Mammary epithelial cell (primary cell): ENCODE data around the gene ARSB.

Experiments
- EZH2 ChIP-seq: IDR thresholded peaks from 2 replicates; pipeline ENCODE4 v1.6.1; 2012; ENCODE audit warnings: low read length, inconsistent platforms, borderline replicate concordance
- TF ChIP-seq, protein P1 (sequence below), 2 donors: IDR thresholded peaks in 1 of 2; conservative IDR thresholded peaks in 1 of 2; 2 replicates each; pipeline ENCODE4 v1.5.1; 2011 to 2012; ENCODE audit warnings: inconsistent platforms in 2 of 2, low read length in 2 of 2, mild to moderate bottlenecking in 2 of 2, control low read depth in 1 of 2, low read depth in 1 of 2; ENCODE audit not compliant: insufficient read depth in 1 of 2; ENCODE audit errors: extremely low read depth in 1 of 2

- no peak for TF ChIP-seq EZH2
- TF ChIP-seq, protein P1, sequence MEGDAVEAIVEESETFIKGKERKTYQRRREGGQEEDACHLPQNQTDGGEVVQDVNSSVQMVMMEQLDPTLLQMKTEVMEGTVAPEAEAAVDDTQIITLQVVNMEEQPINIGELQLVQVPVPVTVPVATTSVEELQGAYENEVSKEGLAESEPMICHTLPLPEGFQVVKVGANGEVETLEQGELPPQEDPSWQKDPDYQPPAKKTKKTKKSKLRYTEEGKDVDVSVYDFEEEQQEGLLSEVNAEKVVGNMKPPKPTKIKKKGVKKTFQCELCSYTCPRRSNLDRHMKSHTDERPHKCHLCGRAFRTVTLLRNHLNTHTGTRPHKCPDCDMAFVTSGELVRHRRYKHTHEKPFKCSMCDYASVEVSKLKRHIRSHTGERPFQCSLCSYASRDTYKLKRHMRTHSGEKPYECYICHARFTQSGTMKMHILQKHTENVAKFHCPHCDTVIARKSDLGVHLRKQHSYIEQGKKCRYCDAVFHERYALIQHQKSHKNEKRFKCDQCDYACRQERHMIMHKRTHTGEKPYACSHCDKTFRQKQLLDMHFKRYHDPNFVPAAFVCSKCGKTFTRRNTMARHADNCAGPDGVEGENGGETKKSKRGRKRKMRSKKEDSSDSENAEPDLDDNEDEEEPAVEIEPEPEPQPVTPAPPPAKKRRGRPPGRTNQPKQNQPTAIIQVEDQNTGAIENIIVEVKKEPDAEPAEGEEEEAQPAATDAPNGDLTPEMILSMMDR (conservative IDR thresholded peaks at IDR 0.05 in 1 of 2, IDR thresholded peaks at IDR 0.05 in 1 of 2; ENCODE audit: extremely low read depth in 1 of 2, insufficient read depth in 1 of 2, low read depth in 1 of 2, low read length in 2 of 2): no peak
Measured at GRCh38 chr5:78747705-78748359, 237.3 kb downstream of the ARSB start.
